GM12878 (cell line): ENCODE data around the gene CKAP2. TPM values are rescaled to one million over a fixed set of nuclear protein-coding genes. Genes with fewer than 3 reads are reported as not detected.

ENCODE experiments used
- MTA3 ChIP-seq: IDR thresholded peaks from 2 replicates; pipeline ENCODE4 v1.6.1; 2012; ENCODE audit warnings: low read length, inconsistent platforms, borderline replicate concordance
- NRF1 ChIP-seq: conservative IDR thresholded peaks from 2 replicates; pipeline ENCODE4 v1.6.1; 2011; ENCODE audit warnings: mild to moderate bottlenecking, low read depth, low read length, improper control_type of control experiment
- POLR2A ChIP-seq: IDR thresholded peaks from 2 replicates; pipeline ENCODE4 v1.6.1; 2011; ENCODE audit warnings: low read depth, mild to moderate bottlenecking, low read length
- RELA ChIP-seq: fragments of 450-650 bp; IDR thresholded peaks from 2 replicates; pipeline ENCODE4 v1.8.0; 2014; ENCODE audit warnings: borderline replicate concordance; ENCODE audit not compliant: partially characterized antibody
- ZBTB33 ChIP-seq: fragments of 450-650 bp; IDR thresholded peaks from 2 replicates; pipeline ENCODE4 v1.6.1; 2017; ENCODE audit warnings: mild to moderate bottlenecking
- ZNF274 ChIP-seq: IDR thresholded peaks from one replicate; pipeline ENCODE4 v1.8.0; 2011; ENCODE audit not compliant: insufficient read length, insufficient read depth
- polyA plus RNA-seq, 11 experiments: library from polyadenylated mRNA; depleted of rRNA in 4 of 11; unstranded in 6 of 11; stranded (reverse) in 5 of 11; fragments of >200 nt; fragmentation: Nextera tagmentation in 4 of 11; fragmentation: Illumina TruSeq in 1 of 11; extraction: Ambion mirVana in 4 of 11; extraction: Trizol in 1 of 11; gene quantifications; 1 replicate in 1 of 11; 2 replicates in 10 of 11; pipeline versions ENCODE4 v1.2.1 to v1.2.3, GENCODE V29; 2011 to 2016; ENCODE audit warnings: inconsistent platforms in 2 of 11, missing spikeins in 2 of 11, low read depth in 1 of 11
- total RNA-seq, 4 experiments: library from RNA; depleted of rRNA in 3 of 4; stranded (reverse); fragments of >200 nt in 3 of 4; fragmentation: Illumina TruSeq in 1 of 4; extraction: Trizol in 1 of 4; gene quantifications; 2 replicates each; pipeline versions ENCODE4 v1.2.1 to v1.2.3, GENCODE V29; 2013 to 2021
- TF ChIP-seq, protein P1 (sequence below): fragments of 150-350 bp; IDR thresholded peaks from 2 replicates; pipeline ENCODE4 v1.6.1; 2014; ENCODE audit warnings: mild to moderate bottlenecking, low read depth, low read length
- TF ChIP-seq, protein P2 (sequence below): fragments of 450-650 bp; formaldehyde crosslinking; IDR thresholded peaks from 2 replicates; pipeline ENCODE4 v1.4.0; 2020; ENCODE audit warnings: mild to moderate bottlenecking, moderate library complexity
- TF ChIP-seq, protein P3 (sequence below): fragments of 450-650 bp; formaldehyde crosslinking; IDR thresholded peaks from 2 replicates; pipeline ENCODE4 v1.5.0; 2022; ENCODE audit warnings: mild to moderate bottlenecking, missing genetic modification characterization
- TF ChIP-seq, protein P4 (sequence below): fragments of 450-650 bp; IDR thresholded peaks from 2 replicates; pipeline ENCODE4 v1.6.1; 2018; ENCODE audit warnings: mild to moderate bottlenecking, low read depth, moderate library complexity; ENCODE audit not compliant: partially characterized antibody
- TF ChIP-seq, protein P5 (sequence below): fragments of 450-650 bp; IDR thresholded peaks from 2 replicates; pipeline ENCODE4 v1.6.1; 2018; ENCODE audit warnings: borderline replicate concordance, mild to moderate bottlenecking; ENCODE audit not compliant: partially characterized antibody

Gene CKAP2
- total and polyA plus RNA-seq, 10 of the 15 experiments (the other 5 are each of a cell fraction or from before 2014, with no cell fraction given) = 20.9 to 62.3 (median 37.5) TPM

DNA sequence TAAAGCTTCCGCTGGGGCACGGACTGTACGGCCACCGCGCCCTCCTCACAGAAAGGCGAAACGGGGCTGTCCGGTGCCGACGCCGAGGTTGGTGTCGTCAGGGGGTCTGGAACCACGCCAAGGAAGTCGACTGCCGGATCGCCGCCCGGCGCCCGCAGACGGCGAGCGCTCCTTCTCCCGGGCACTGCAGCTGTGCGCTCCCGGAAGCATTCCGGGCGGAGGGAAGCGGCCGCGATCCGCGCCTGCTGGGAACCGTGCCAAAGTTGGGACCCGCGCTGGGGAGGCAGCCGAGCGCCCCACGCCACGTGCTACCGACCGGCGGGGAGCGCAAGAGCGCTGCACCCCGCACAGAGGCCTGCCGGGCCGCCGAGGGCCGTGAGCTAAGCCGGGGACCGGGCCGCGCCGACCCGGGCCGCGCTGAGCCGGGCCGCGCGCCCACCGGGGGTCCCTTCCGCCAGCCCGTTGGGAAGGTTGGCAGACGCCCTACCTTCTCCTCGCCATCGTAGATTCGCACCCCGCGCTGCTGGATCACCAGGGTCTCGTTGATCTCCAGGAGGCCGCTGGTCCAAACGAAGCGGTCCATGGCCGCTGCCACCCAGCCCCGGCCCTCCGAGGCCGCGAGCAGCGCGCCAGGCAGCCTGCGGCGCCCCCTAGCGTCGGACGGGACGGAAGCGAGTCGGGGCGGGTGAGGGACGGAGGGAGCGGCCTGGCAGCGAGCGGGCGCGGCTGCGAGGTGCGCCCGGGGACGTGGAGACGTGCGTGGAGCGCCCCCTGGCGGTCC lies 5.1 kb upstream of the CKAP2 start, which contains the start of gene VPS36 (continued):
- TF ChIP-seq, protein P1, sequence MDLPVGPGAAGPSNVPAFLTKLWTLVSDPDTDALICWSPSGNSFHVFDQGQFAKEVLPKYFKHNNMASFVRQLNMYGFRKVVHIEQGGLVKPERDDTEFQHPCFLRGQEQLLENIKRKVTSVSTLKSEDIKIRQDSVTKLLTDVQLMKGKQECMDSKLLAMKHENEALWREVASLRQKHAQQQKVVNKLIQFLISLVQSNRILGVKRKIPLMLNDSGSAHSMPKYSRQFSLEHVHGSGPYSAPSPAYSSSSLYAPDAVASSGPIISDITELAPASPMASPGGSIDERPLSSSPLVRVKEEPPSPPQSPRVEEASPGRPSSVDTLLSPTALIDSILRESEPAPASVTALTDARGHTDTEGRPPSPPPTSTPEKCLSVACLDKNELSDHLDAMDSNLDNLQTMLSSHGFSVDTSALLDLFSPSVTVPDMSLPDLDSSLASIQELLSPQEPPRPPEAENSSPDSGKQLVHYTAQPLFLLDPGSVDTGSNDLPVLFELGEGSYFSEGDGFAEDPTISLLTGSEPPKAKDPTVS = 0 out of 2 replicates have a peak, but pooled peaks have one; percentile 25
- TF ChIP-seq ZNF274 (no peak), RELA (peak; percentile 81), MTA3 (no peak), NRF1 (0 out of 2 replicates have a peak, but pooled peaks have one; percentile 7), POLR2A (peak; percentile 94), ZBTB33 (no peak)
- TF ChIP-seq, protein P2, sequence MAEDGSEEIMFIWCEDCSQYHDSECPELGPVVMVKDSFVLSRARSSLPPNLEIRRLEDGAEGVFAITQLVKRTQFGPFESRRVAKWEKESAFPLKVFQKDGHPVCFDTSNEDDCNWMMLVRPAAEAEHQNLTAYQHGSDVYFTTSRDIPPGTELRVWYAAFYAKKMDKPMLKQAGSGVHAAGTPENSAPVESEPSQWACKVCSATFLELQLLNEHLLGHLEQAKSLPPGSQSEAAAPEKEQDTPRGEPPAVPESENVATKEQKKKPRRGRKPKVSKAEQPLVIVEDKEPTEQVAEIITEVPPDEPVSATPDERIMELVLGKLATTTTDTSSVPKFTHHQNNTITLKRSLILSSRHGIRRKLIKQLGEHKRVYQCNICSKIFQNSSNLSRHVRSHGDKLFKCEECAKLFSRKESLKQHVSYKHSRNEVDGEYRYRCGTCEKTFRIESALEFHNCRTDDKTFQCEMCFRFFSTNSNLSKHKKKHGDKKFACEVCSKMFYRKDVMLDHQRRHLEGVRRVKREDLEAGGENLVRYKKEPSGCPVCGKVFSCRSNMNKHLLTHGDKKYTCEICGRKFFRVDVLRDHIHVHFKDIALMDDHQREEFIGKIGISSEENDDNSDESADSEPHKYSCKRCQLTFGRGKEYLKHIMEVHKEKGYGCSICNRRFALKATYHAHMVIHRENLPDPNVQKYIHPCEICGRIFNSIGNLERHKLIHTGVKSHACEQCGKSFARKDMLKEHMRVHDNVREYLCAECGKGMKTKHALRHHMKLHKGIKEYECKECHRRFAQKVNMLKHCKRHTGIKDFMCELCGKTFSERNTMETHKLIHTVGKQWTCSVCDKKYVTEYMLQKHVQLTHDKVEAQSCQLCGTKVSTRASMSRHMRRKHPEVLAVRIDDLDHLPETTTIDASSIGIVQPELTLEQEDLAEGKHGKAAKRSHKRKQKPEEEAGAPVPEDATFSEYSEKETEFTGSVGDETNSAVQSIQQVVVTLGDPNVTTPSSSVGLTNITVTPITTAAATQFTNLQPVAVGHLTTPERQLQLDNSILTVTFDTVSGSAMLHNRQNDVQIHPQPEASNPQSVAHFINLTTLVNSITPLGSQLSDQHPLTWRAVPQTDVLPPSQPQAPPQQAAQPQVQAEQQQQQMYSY (CRISPR knock-in tag) = no peak
- TF ChIP-seq, protein P3, sequence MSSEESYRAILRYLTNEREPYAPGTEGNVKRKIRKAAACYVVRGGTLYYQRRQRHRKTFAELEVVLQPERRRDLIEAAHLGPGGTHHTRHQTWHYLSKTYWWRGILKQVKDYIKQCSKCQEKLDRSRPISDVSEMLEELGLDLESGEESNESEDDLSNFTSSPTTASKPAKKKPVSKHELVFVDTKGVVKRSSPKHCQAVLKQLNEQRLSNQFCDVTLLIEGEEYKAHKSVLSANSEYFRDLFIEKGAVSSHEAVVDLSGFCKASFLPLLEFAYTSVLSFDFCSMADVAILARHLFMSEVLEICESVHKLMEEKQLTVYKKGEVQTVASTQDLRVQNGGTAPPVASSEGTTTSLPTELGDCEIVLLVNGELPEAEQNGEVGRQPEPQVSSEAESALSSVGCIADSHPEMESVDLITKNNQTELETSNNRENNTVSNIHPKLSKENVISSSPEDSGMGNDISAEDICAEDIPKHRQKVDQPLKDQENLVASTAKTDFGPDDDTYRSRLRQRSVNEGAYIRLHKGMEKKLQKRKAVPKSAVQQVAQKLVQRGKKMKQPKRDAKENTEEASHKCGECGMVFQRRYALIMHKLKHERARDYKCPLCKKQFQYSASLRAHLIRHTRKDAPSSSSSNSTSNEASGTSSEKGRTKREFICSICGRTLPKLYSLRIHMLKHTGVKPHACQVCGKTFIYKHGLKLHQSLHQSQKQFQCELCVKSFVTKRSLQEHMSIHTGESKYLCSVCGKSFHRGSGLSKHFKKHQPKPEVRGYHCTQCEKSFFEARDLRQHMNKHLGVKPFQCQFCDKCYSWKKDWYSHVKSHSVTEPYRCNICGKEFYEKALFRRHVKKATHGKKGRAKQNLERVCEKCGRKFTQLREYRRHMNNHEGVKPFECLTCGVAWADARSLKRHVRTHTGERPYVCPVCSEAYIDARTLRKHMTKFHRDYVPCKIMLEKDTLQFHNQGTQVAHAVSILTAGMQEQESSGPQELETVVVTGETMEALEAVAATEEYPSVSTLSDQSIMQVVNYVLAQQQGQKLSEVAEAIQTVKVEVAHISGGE (CRISPR knock-in tag) = peak; percentile 70
- TF ChIP-seq, protein P4, sequence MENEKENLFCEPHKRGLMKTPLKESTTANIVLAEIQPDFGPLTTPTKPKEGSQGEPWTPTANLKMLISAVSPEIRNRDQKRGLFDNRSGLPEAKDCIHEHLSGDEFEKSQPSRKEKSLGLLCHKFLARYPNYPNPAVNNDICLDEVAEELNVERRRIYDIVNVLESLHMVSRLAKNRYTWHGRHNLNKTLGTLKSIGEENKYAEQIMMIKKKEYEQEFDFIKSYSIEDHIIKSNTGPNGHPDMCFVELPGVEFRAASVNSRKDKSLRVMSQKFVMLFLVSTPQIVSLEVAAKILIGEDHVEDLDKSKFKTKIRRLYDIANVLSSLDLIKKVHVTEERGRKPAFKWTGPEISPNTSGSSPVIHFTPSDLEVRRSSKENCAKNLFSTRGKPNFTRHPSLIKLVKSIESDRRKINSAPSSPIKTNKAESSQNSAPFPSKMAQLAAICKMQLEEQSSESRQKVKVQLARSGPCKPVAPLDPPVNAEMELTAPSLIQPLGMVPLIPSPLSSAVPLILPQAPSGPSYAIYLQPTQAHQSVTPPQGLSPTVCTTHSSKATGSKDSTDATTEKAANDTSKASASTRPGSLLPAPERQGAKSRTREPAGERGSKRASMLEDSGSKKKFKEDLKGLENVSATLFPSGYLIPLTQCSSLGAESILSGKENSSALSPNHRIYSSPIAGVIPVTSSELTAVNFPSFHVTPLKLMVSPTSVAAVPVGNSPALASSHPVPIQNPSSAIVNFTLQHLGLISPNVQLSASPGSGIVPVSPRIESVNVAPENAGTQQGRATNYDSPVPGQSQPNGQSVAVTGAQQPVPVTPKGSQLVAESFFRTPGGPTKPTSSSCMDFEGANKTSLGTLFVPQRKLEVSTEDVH = no peak
- TF ChIP-seq, protein P5, sequence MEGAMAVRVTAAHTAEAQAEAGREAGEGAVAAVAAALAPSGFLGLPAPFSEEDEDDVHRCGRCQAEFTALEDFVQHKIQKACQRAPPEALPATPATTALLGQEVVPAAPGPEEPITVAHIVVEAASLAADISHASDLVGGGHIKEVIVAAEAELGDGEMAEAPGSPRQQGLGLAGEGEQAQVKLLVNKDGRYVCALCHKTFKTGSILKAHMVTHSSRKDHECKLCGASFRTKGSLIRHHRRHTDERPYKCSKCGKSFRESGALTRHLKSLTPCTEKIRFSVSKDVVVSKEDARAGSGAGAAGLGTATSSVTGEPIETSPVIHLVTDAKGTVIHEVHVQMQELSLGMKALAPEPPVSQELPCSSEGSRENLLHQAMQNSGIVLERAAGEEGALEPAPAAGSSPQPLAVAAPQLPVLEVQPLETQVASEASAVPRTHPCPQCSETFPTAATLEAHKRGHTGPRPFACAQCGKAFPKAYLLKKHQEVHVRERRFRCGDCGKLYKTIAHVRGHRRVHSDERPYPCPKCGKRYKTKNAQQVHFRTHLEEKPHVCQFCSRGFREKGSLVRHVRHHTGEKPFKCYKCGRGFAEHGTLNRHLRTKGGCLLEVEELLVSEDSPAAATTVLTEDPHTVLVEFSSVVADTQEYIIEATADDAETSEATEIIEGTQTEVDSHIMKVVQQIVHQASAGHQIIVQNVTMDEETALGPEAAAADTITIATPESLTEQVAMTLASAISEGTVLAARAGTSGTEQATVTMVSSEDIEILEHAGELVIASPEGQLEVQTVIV = no peak
